Measurements from ENCODE around the gene PRKCE. TPM values are rescaled to one million over a fixed set of nuclear protein-coding genes. Genes with fewer than 3 reads are reported as not detected.

The PRKCE gene
- total and polyA plus RNA-seq, 2 donors (not counting 1 experiment from before 2014, with no cell fraction given), result 23.6 to 271 TPM

DNA sequence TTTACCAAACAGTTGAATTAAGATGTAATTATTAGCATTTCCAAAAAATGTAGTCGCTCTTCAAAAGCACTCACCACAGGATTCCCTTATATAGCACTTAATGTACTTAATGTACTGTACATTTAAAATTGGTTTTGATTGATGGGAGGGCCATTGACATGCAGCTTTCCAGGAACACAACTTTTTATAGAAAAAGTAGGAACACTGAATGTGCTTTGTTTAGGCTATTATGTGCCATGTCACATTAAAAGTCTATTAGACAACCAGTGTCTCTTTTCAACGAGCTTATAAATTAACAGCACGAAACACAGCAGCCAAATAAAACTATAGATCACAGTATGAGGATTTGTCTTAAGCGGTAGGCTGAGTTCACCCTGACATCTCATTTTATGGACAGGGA lies 301.1 kb downstream of the PRKCE start:
- TF ChIP-seq, protein P1, sequence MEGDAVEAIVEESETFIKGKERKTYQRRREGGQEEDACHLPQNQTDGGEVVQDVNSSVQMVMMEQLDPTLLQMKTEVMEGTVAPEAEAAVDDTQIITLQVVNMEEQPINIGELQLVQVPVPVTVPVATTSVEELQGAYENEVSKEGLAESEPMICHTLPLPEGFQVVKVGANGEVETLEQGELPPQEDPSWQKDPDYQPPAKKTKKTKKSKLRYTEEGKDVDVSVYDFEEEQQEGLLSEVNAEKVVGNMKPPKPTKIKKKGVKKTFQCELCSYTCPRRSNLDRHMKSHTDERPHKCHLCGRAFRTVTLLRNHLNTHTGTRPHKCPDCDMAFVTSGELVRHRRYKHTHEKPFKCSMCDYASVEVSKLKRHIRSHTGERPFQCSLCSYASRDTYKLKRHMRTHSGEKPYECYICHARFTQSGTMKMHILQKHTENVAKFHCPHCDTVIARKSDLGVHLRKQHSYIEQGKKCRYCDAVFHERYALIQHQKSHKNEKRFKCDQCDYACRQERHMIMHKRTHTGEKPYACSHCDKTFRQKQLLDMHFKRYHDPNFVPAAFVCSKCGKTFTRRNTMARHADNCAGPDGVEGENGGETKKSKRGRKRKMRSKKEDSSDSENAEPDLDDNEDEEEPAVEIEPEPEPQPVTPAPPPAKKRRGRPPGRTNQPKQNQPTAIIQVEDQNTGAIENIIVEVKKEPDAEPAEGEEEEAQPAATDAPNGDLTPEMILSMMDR (IDR thresholded peaks at IDR 0.05), result no peak
- no peak for TF ChIP-seq EZH2 (IDR thresholded peaks at IDR 0.05; ENCODE audit: borderline replicate concordance, insufficient read depth, low read depth, low read length, poor library complexity, severe bottlenecking)
- Histone ChIP-seq H2AFZ (ENCODE audit: insufficient read depth, low read depth, low read length, poor library complexity, severe bottlenecking) (no peak overlapping the region), H3K9me3 (ENCODE audit: control extremely low read depth in 1 of 3, control insufficient read depth in 2 of 3, insufficient read depth in 1 of 3, low read length in 2 of 3) (no peaks in the 10 kb centered on the region), H3K4me3 (ENCODE audit: control extremely low read depth in 1 of 5, extremely low read depth in 1 of 5, insufficient read depth in 1 of 5, low read depth in 2 of 5, low read length in 4 of 5) (no peak overlapping the region), H3K27ac (ENCODE audit: low read length in 2 of 2) (no peak overlapping the region), H3K4me2 (replicated peaks; ENCODE audit: low read depth, low read length, poor library complexity, severe bottlenecking) (no peak overlapping the region), H3K9ac (ENCODE audit: low read length) (no peak overlapping the region), H3K36me3 (replicated peaks in 1 of 2; ENCODE audit: control extremely low read depth in 1 of 2, control insufficient read depth in 1 of 2, extremely low read depth in 1 of 2, insufficient read depth in 2 of 2, low read length in 1 of 2) (no peaks in the 10 kb centered on the region), H3K27me3 (replicated peaks in 1 of 4; ENCODE audit: control extremely low read depth in 1 of 4, control insufficient read depth in 3 of 4, insufficient read depth in 4 of 4, low read length in 3 of 4) (no peaks in the 10 kb centered on the region), H3K79me2 (ENCODE audit: control insufficient read depth, insufficient read depth, low read length) (peaks cover 23% of the 10 kb centered on the region), H4K20me1 (ENCODE audit: control insufficient read depth, insufficient read depth, low read length, poor library complexity, severe bottlenecking) (peaks cover 53% of the 10 kb centered on the region), H3K4me1 (ENCODE audit: control insufficient read depth in 2 of 2, insufficient read depth in 2 of 2, low read length in 2 of 2) (peaks cover 0 to 5% of the 10 kb centered on the region in 2 donors)
- ATAC-seq (ENCODE audit: low read depth), result no peak
- no peak overlapping the region for H3K4me3 Mint-ChIP-seq
- no peaks in the 10 kb centered on the region for H3K27me3 Mint-ChIP-seq
- POLR2A ChIA-PET, result no interaction called here
- H3K4me1 Mint-ChIP-seq, result peaks cover 16% of the 10 kb centered on the region
- H3K9me3 Mint-ChIP-seq (ENCODE audit: insufficient read depth), result no peaks in the 10 kb centered on the region
- no peak for DNase-seq
- H3K27ac Mint-ChIP-seq, result no peak overlapping the region
- intact Hi-C loops (cut with micrococcal nuclease), result no loop called here
- CTCF ChIA-PET, result no interaction called here
- WGBS (ENCODE audit: insufficient coverage), result no CpG with 5 or more reads among the region's 4 CpGs

DNA sequence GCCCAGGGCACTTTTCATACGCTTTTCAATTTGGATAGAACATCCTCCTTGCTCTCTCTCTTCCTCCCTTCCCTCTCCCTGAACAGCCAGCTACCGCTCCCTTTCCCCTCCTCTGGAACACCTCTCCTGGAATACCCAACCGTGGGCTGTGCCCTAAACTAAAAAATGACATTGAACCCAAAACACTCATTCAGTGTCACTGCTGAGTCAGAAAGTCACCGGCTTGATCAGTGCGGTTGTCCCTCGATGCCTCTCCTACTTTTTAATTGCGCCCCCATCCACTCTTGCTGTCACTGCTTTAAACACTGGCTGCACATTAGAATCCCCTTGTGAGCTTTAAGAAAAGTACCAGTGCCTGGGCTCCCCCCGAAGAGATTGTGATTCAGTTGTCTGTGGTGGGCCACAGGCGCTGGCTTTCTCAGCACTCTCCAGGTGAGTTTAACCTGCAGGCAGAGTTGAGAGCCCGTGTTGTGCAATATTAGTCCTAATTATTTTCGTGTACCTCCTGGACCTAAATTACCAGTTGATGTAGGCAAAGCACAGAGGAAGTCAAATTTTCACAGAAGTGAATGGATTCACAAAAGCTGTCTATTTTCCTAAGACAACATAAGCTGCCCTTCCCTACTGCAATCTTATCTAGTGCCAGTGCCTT lies 302.0 kb downstream of the PRKCE start:
- H3K79me2 ChIP-seq (ENCODE audit: control insufficient read depth, insufficient read depth, low read length), result peaks cover 29% of the 10 kb centered on the region
- no peaks in the 10 kb centered on the region for H3K9me3 Mint-ChIP-seq (ENCODE audit: insufficient read depth)
- H3K27me3 ChIP-seq (replicated peaks in 1 of 4; ENCODE audit: control extremely low read depth in 1 of 4, control insufficient read depth in 3 of 4, insufficient read depth in 4 of 4, low read length in 3 of 4), result no peaks in the 10 kb centered on the region
- peaks cover 0 to 5% of the 10 kb centered on the region in 2 donors for H3K4me1 ChIP-seq (ENCODE audit: control insufficient read depth in 2 of 2, insufficient read depth in 2 of 2, low read length in 2 of 2)
- 96% methylated on average over 11 of the region's 11 CpGs for WGBS (ENCODE audit: insufficient coverage)
- no peaks in the 10 kb centered on the region for H3K9me3 ChIP-seq (ENCODE audit: control extremely low read depth in 1 of 3, control insufficient read depth in 2 of 3, insufficient read depth in 1 of 3, low read length in 2 of 3)
- TF ChIP-seq, protein P1 (IDR thresholded peaks at IDR 0.05), result no peak
- TF ChIP-seq EZH2 (IDR thresholded peaks at IDR 0.05; ENCODE audit: borderline replicate concordance, insufficient read depth, low read depth, low read length, poor library complexity, severe bottlenecking), result no peak
- intact Hi-C loops (cut with micrococcal nuclease), result no loop called here
- H3K36me3 ChIP-seq (replicated peaks in 1 of 2; ENCODE audit: control extremely low read depth in 1 of 2, control insufficient read depth in 1 of 2, extremely low read depth in 1 of 2, insufficient read depth in 2 of 2, low read length in 1 of 2), result no peaks in the 10 kb centered on the region
- H3K4me2 ChIP-seq (replicated peaks; ENCODE audit: low read depth, low read length, poor library complexity, severe bottlenecking), result no peak overlapping the region
- ATAC-seq (ENCODE audit: low read depth) (no peak), DNase-seq (no peak)
- no peak overlapping the region for H3K9ac ChIP-seq (ENCODE audit: low read length)
- peaks cover 54% of the 10 kb centered on the region for H4K20me1 ChIP-seq (ENCODE audit: control insufficient read depth, insufficient read depth, low read length, poor library complexity, severe bottlenecking)
- no peak overlapping the region for H3K27ac Mint-ChIP-seq
- no peak overlapping the region for H2AFZ ChIP-seq (ENCODE audit: insufficient read depth, low read depth, low read length, poor library complexity, severe bottlenecking)
- ChIA-PET POLR2A (no interaction called here), CTCF (no interaction called here)
- no peak overlapping the region for H3K27ac ChIP-seq (ENCODE audit: low read length in 2 of 2)
- no peak overlapping the region for H3K4me3 Mint-ChIP-seq
- no peak overlapping the region for H3K4me3 ChIP-seq (ENCODE audit: control extremely low read depth in 1 of 5, extremely low read depth in 1 of 5, insufficient read depth in 1 of 5, low read depth in 2 of 5, low read length in 4 of 5)
- H3K4me1 Mint-ChIP-seq, result peaks cover 16% of the 10 kb centered on the region
- H3K27me3 Mint-ChIP-seq, result no peaks in the 10 kb centered on the region
